ENCODE results near the gene CADPS.

The CADPS gene

GRCh38 chr3:62368290-62368704, 506.9 kb downstream of the CADPS start:
- TF ChIP-seq ZFX (IDR thresholded peaks at IDR 0.05; ENCODE audit: borderline replicate concordance) (no peak), CTCF (IDR thresholded peaks at IDR 0.05) (no peak)
- no peak overlapping the region for H3K27ac ChIP-seq

- H3K27ac ChIP-seq, result no peak overlapping the region
- TF ChIP-seq CTCF (IDR thresholded peaks at IDR 0.05) (no peak), ZFX (IDR thresholded peaks at IDR 0.05; ENCODE audit: borderline replicate concordance) (no peak)
Observed at GRCh38 chr3:62367763-62368195, 507.4 kb downstream of the CADPS start.

GRCh38 chr3:62366126-62366484, 509.1 kb downstream of the CADPS start:
- TF ChIP-seq ZFX (IDR thresholded peaks at IDR 0.05; ENCODE audit: borderline replicate concordance), result no peak
- no peak for TF ChIP-seq CTCF (IDR thresholded peaks at IDR 0.05)
- H3K27ac ChIP-seq, result no peak overlapping the region

GRCh38 chr3:62365391-62366125, 509.7 kb downstream of the CADPS start:
- TF ChIP-seq ZFX (IDR thresholded peaks at IDR 0.05; ENCODE audit: borderline replicate concordance) (no peak), CTCF (IDR thresholded peaks at IDR 0.05) (no peak)
- H3K27ac ChIP-seq, result no peak overlapping the region

GRCh38 chr3:62364191-62364590, 511.0 kb downstream of the CADPS start:
- TF ChIP-seq CTCF (IDR thresholded peaks at IDR 0.05) (no peak), ZFX (IDR thresholded peaks at IDR 0.05; ENCODE audit: borderline replicate concordance) (no peak)
- H3K27ac ChIP-seq, result no peak overlapping the region

GRCh38 chr3:62363275-62363674, 511.9 kb downstream of the CADPS start:
- no peak overlapping the region for H3K27ac ChIP-seq
- TF ChIP-seq ZFX (IDR thresholded peaks at IDR 0.05; ENCODE audit: borderline replicate concordance) (no peak), CTCF (IDR thresholded peaks at IDR 0.05) (no peak)

GRCh38 chr3:62361824-62362223, 513.4 kb downstream of the CADPS start:
- TF ChIP-seq ZFX (IDR thresholded peaks at IDR 0.05; ENCODE audit: borderline replicate concordance) (no peak), CTCF (IDR thresholded peaks at IDR 0.05) (no peak)
- H3K27ac ChIP-seq, result no peak overlapping the region

Data from 22Rv1 (cell line).